ENCODE measurements around the gene CFAP77. TPM values are rescaled to one million over a fixed set of nuclear protein-coding genes. Genes with fewer than 3 reads are reported as not detected.

CFAP77 gene
- total and polyA plus RNA-seq, 2 of the 8 experiments (the other 6 are each of a cell fraction or from before 2014, with no cell fraction given), result 0.63 to 0.97 TPM

GRCh38 chr9:132391449-132391848, 18.6 kb upstream of the CFAP77 start:
- H3K4me3 ChIP-seq (ENCODE audit: extremely low read depth in 1 of 4, insufficient read depth in 2 of 4, low read depth in 3 of 4, low read length in 4 of 4), result no peak overlapping the region
- no peak overlapping the region for H3K23ac ChIP-seq (ENCODE audit: insufficient read length)
- H2AFZ ChIP-seq (ENCODE audit: low read length), result no peak overlapping the region
- no peak overlapping the region for H3K4ac ChIP-seq (replicated peaks; ENCODE audit: insufficient read length, low read depth, low read length)
- no peak overlapping the region for H3K9ac ChIP-seq (replicated peaks in 1 of 4; ENCODE audit: extremely low read depth in 1 of 4, low read depth in 3 of 4, low read length in 3 of 4)
- ChIA-PET CTCF (ENCODE audit: partially characterized antibody) (no interaction called here), POLR2A (ENCODE audit: partially characterized antibody) (interaction anchor here (1.1 kb wide), 1 partner anchor 11 kb away, joined by 3 read pairs; no protein-coding TSS in a partner anchor)
- no peaks in the 10 kb centered on the region for H3K79me2 ChIP-seq (ENCODE audit: control insufficient read depth in 1 of 2, insufficient read depth in 2 of 2, low read length in 2 of 2)
- no peak overlapping the region for H3K18ac ChIP-seq (ENCODE audit: extremely low read depth, low read length)
- H4K5ac ChIP-seq (ENCODE audit: insufficient read length, low read depth, low read length), result no peak overlapping the region
- H3K4me1 ChIP-seq (replicated peaks in 1 of 4; ENCODE audit: control insufficient read depth in 3 of 4, insufficient read depth in 4 of 4, low read length in 3 of 4), result no peaks in the 10 kb centered on the region
- no peaks in the 10 kb centered on the region for H4K20me1 ChIP-seq (replicated peaks in 1 of 2; ENCODE audit: control insufficient read depth in 1 of 2, insufficient read depth in 2 of 2, low read length in 2 of 2)
- H3K4me2 ChIP-seq (ENCODE audit: insufficient read depth in 1 of 2, low read depth in 2 of 2, low read length in 2 of 2), result no peak overlapping the region
- H3K14ac ChIP-seq (ENCODE audit: insufficient read length), result no peak overlapping the region
- no peak overlapping the region for H4K91ac ChIP-seq (replicated peaks; ENCODE audit: insufficient read length, low read length)
- H3K36me3 ChIP-seq (ENCODE audit: control insufficient read depth in 2 of 4, insufficient read depth in 4 of 4, low read length in 3 of 4), result peaks cover 44 to 84% (median 72%) of the 10 kb centered on the region in 4 experiments
- no peaks in the 10 kb centered on the region for H3K9me3 ChIP-seq (ENCODE audit: insufficient read depth in 2 of 2, low read depth in 1 of 2, low read length in 1 of 2)
- no peak overlapping the region for H3K56ac ChIP-seq (replicated peaks; ENCODE audit: insufficient read length, low read depth, low read length)
- no peak for DNase-seq (ENCODE audit: low read depth in 1 of 2, low spot score in 2 of 2)
- H3K23me2 ChIP-seq (ENCODE audit: low read depth, low read length), result no peaks in the 10 kb centered on the region
- H2BK120ac ChIP-seq (replicated peaks; ENCODE audit: low read depth, low read length), result no peak overlapping the region
- H3K27ac ChIP-seq (ENCODE audit: low read depth, low read length), result no peak overlapping the region
- no peak overlapping the region for H2BK5ac ChIP-seq (ENCODE audit: low read depth, low read length)
- no peak overlapping the region for H2BK12ac ChIP-seq (ENCODE audit: low read depth, low read length)
- 91% methylated on average over 11 of the region's 11 CpGs; no CpG with 5 or more reads in 1 of the 2 experiments for WGBS, 2 experiments (ENCODE audit: extremely low coverage in 1 of 2, insufficient coverage in 1 of 2, insufficient read length in 1 of 2, insufficient replicate concordance in 2 of 2, low coverage in 1 of 2, low lambda C conversion rate in 2 of 2, missing lambda C conversion rate in 1 of 2)
- no peak for FAIRE-seq
- no peak overlapping the region for H2BK20ac ChIP-seq (ENCODE audit: low read length)
- H2AK5ac ChIP-seq (ENCODE audit: low read depth, low read length), result no peak overlapping the region
- H3K27me3 ChIP-seq (replicated peaks in 1 of 4; ENCODE audit: control insufficient read depth in 3 of 4, extremely low read depth in 1 of 4, insufficient read depth in 3 of 4, low read length in 3 of 4), result no peaks in the 10 kb centered on the region
- H3K79me1 ChIP-seq (ENCODE audit: low read depth, low read length), result no peaks in the 10 kb centered on the region
- no peak overlapping the region for H2BK15ac ChIP-seq (ENCODE audit: low read length)
- no peak overlapping the region for H4K8ac ChIP-seq (ENCODE audit: extremely low read depth, insufficient read depth, low read length)
- TF ChIP-seq SAP30 (IDR thresholded peaks at IDR 0.05; ENCODE audit: insufficient read depth, insufficient replicate concordance, low read length) (no peak), HDAC2 (IDR thresholded peaks at IDR 0.05; ENCODE audit: borderline replicate concordance in 1 of 2, low read depth in 2 of 2, low read length in 2 of 2) (no peak), JUND (IDR thresholded peaks at IDR 0.05; ENCODE audit: low read length) (no peak), TAF7 (optimal IDR thresholded peaks at IDR 0.05; ENCODE audit: borderline replicate concordance, low read depth, low read length) (no peak), BCL11A (IDR thresholded peaks at IDR 0.05; ENCODE audit: low read depth in 2 of 2, low read length in 2 of 2) (no peak), POLR2AphosphoS5 (IDR thresholded peaks at IDR 0.05; ENCODE audit: low read depth, low read length) (no peak), RXRA (IDR thresholded peaks at IDR 0.05; ENCODE audit: insufficient read depth, low read depth, low read length) (no peak), FOSL1 (IDR thresholded peaks at IDR 0.05; ENCODE audit: insufficient read depth, low read depth, low read length) (no peak), CEBPB (IDR thresholded peaks at IDR 0.05; ENCODE audit: low read depth, low read length) (no peak), SRF (IDR thresholded peaks at IDR 0.05; ENCODE audit: low read depth, low read length) (no peak), USF2 (IDR thresholded peaks at IDR 0.05; ENCODE audit: low read length) (no peak), BRCA1 (IDR thresholded peaks at IDR 0.05; ENCODE audit: low read depth, low read length) (no peak)

Measured in H1 (cell line).